IMR-90 (cell line): ENCODE data around the gene CTIF. TPM values are rescaled to one million over a fixed set of nuclear protein-coding genes. Genes with fewer than 3 reads are reported as not detected.

Experiments used
- ATAC-seq: fragments of 200-7000 bp; cut with Tn5 transposase; 2 replicates; pipeline ENCODE4 v1.9.1; 2020; ENCODE audit warnings: low read depth, mild to moderate bottlenecking, moderate library complexity
- BruUV-seq: library from RNA; stranded (reverse); fragments of 400-500 nt; replicated peaks from 2 replicates; lab custom pipeline; 2021; lab: Mats Ljungman, UMichigan
- CTCF ChIA-PET: fragments of 300-600 bp; formaldehyde crosslinking; extraction: SDS; loops from one replicate; lab custom pipeline; 2021; ENCODE audit warnings: antibody characterized with exemption; lab: Yijun Ruan, JAX
- POLR2A ChIA-PET: fragments of 300-600 bp; sonication (Branson Sonifier 250); formaldehyde crosslinking; loops from one replicate; lab custom pipeline; 2022; ENCODE audit warnings: antibody characterized with exemption; ENCODE audit not compliant: unreplicated experiment; lab: Charles Lee
- DNase-seq: peaks from one replicate; pipeline ENCODE4 v3.0.0; 2013
- H2AFZ ChIP-seq: replicated peaks from 2 replicates; pipeline ENCODE3; 2013; ENCODE audit warnings: low read length, mild to moderate bottlenecking; ENCODE audit not compliant: poor library complexity
- H2AK5ac ChIP-seq: 2 replicates; pipeline ENCODE4 v1.6.1; 2013; ENCODE audit warnings: low read depth, low read length, inconsistent platforms
- H2AK9ac ChIP-seq: replicated peaks from 2 replicates; pipeline ENCODE3; 2013; ENCODE audit warnings: mild to moderate bottlenecking, low read depth, low read length, moderate library complexity; ENCODE audit not compliant: poor library complexity
- H2BK120ac ChIP-seq: 2 replicates; pipeline ENCODE4 v1.6.1; 2013; ENCODE audit warnings: low read depth, low read length, inconsistent platforms
- H2BK15ac ChIP-seq: 3 replicates; pipeline ENCODE4 v1.6.1; 2013; ENCODE audit warnings: low read depth, low read length, inconsistent platforms
- H2BK20ac ChIP-seq: 2 replicates; pipeline ENCODE4 v1.6.1; 2013; ENCODE audit warnings: low read depth, mild to moderate bottlenecking, inconsistent platforms, low read length, moderate library complexity
- H2BK5ac ChIP-seq: 2 replicates; pipeline ENCODE4 v1.6.1; 2013; ENCODE audit warnings: mild to moderate bottlenecking, low read depth, low read length, inconsistent platforms; ENCODE audit not compliant: poor library complexity, severe bottlenecking
- H3K14ac ChIP-seq: replicated peaks from 2 replicates; pipeline ENCODE4 v1.6.1; 2013; ENCODE audit warnings: low read depth, low read length, inconsistent platforms
- H3K18ac ChIP-seq: 2 replicates; pipeline ENCODE4 v1.6.1; 2013; ENCODE audit warnings: low read depth, low read length, control low read depth
- H3K23ac ChIP-seq: 2 replicates; pipeline ENCODE4 v1.6.1; 2013; ENCODE audit warnings: low read depth, low read length, inconsistent platforms
- H3K27ac ChIP-seq: 2 replicates; pipeline ENCODE4 v1.5.1; 2013; ENCODE audit warnings: mild to moderate bottlenecking, control low read depth, low read length; ENCODE audit not compliant: insufficient read depth
- H3K27me3 ChIP-seq: 2 replicates; pipeline ENCODE4 v1.6.1; 2013; ENCODE audit warnings: low read length; ENCODE audit not compliant: control insufficient read depth, insufficient read depth
- H3K36me3 ChIP-seq: 2 replicates; pipeline ENCODE4 v1.6.1; 2013; ENCODE audit warnings: low read length, mixed read lengths; ENCODE audit not compliant: control insufficient read depth, insufficient read depth
- H3K4ac ChIP-seq: 2 replicates; pipeline ENCODE4 v1.6.1; 2013; ENCODE audit warnings: low read depth, low read length, inconsistent platforms
- H3K4me1 ChIP-seq: 2 replicates; pipeline ENCODE4 v1.6.1; 2013; ENCODE audit warnings: low read length, mixed read lengths; ENCODE audit not compliant: control insufficient read depth, insufficient read depth
- H3K4me2 ChIP-seq: 2 replicates; pipeline ENCODE4 v1.6.1; 2013; ENCODE audit warnings: low read depth, mild to moderate bottlenecking, control low read depth, low read length, moderate library complexity
- H3K4me3 ChIP-seq: 2 replicates; pipeline ENCODE4 v1.5.1; 2013; ENCODE audit warnings: low read depth, mild to moderate bottlenecking, control low read depth, low read length, moderate library complexity; ENCODE audit not compliant: insufficient read depth
- H3K56ac ChIP-seq: 2 replicates; pipeline ENCODE4 v1.6.1; 2013; ENCODE audit warnings: low read length, inconsistent platforms; ENCODE audit not compliant: insufficient read depth; ENCODE audit errors: extremely low read depth
- H3K79me1 ChIP-seq, 2 experiments: 2 replicates each; pipeline ENCODE4 v1.6.1; 2013; ENCODE audit warnings: low read length in 2 of 2, inconsistent platforms in 1 of 2, low read depth in 1 of 2
- H3K9ac ChIP-seq: 2 replicates; pipeline ENCODE4 v1.6.1; 2013; ENCODE audit warnings: low read depth, low read length, control low read depth
- H3K9me1 ChIP-seq: 2 replicates; pipeline ENCODE4 v1.6.1; 2013; ENCODE audit warnings: low read length, inconsistent platforms; ENCODE audit not compliant: insufficient read depth
- H3K9me3 ChIP-seq: 2 replicates; pipeline ENCODE4 v1.6.1; 2013; ENCODE audit warnings: low read length; ENCODE audit not compliant: control insufficient read depth, insufficient read depth
- H4K20me1 ChIP-seq: 2 replicates; pipeline ENCODE4 v1.6.1; 2013; ENCODE audit warnings: low read length, inconsistent platforms; ENCODE audit not compliant: insufficient read depth
- H4K5ac ChIP-seq: 2 replicates; pipeline ENCODE4 v1.6.1; 2013; ENCODE audit warnings: mild to moderate bottlenecking, low read depth, low read length, control low read depth
- H4K8ac ChIP-seq, 2 experiments: 2 replicates each; pipeline ENCODE4 v1.6.1; 2013; ENCODE audit warnings: low read depth in 2 of 2, low read length in 2 of 2, control low read depth in 1 of 2, inconsistent platforms in 1 of 2
- H4K91ac ChIP-seq: 2 replicates; pipeline ENCODE4 v1.6.1; 2013; ENCODE audit warnings: low read depth, low read length, inconsistent platforms; ENCODE audit not compliant: insufficient read depth
- BHLHE40 ChIP-seq: fragments of 150-350 bp; IDR thresholded peaks from 2 replicates; pipeline ENCODE4 v1.6.1; 2016; ENCODE audit warnings: mild to moderate bottlenecking, low read depth, low read length
- CEBPB ChIP-seq: IDR thresholded peaks from 2 replicates; pipeline ENCODE4 v1.6.1; 2012; ENCODE audit warnings: low read depth, low read length, improper control_type of control experiment
- CHD1 ChIP-seq: IDR thresholded peaks from 2 replicates; pipeline ENCODE4 v1.6.1; 2012; ENCODE audit warnings: low read depth, low read length, improper control_type of control experiment
- ELK1 ChIP-seq: fragments of 150-350 bp; IDR thresholded peaks from 2 replicates; pipeline ENCODE4 v1.6.1; 2016; ENCODE audit warnings: low read depth, mild to moderate bottlenecking, low read length, moderate library complexity, borderline replicate concordance
- MAFK ChIP-seq: IDR thresholded peaks from 2 replicates; pipeline ENCODE4 v1.6.1; 2012; ENCODE audit warnings: low read depth, low read length, improper control_type of control experiment
- MAZ ChIP-seq: IDR thresholded peaks from 2 replicates; pipeline ENCODE4 v1.6.1; 2012; ENCODE audit warnings: low read depth, mild to moderate bottlenecking, low read length, improper control_type of control experiment, moderate library complexity, borderline replicate concordance
- RAD21 ChIP-seq: IDR thresholded peaks from 2 replicates; pipeline ENCODE4 v1.6.1; 2012; ENCODE audit warnings: low read length, improper control_type of control experiment
- RFX5 ChIP-seq: IDR thresholded peaks from 2 replicates; pipeline ENCODE4 v1.8.0; 2012; ENCODE audit warnings: low read depth, mild to moderate bottlenecking, low read length, moderate library complexity
- WGBS, 2 experiments: methylation state at CpG; one replicate each; pipeline versions ENCODE4 v1.1.5 to v1.1.7; 2013; ENCODE audit warnings: missing lambda C conversion rate in 2 of 2; ENCODE audit not compliant: insufficient read length in 1 of 2; ENCODE audit errors: extremely low coverage in 2 of 2; 5-methylcytosine and 5-hydroxymethylcytosine counted together
- dilution Hi-C: fragments of 300-500 bp; cut with HindIII; formaldehyde crosslinking; loops from one replicate; pipeline ENCODE4 v1.14.3; 2018; ENCODE audit warnings: low sequenced_read_pairs; ENCODE audit not compliant: unreplicated experiment
- in situ Hi-C: fragments of 300-500 bp; cut with MboI; formaldehyde crosslinking; loops from 3 replicates; pipeline ENCODE4 v1.14.3; 2019; ENCODE audit warnings: low sequenced_read_pairs, inconsistent platforms, mixed read lengths
- intact Hi-C: fragments of 100-400 bp; cut with micrococcal nuclease; formaldehyde crosslinking; loops from 2 replicates; pipeline ENCODE4 v1.10.0; 2022
- polyA plus RNA-seq, 3 experiments: library from polyadenylated mRNA; depleted of rRNA; stranded (reverse); fragments of >200 nt; gene quantifications; 2 replicates each; pipeline ENCODE4 v1.2.3, GENCODE V29; 2012; ENCODE audit warnings: low replicate concordance in 1 of 3
- total RNA-seq: library from RNA; depleted of rRNA; stranded (reverse); fragments of >200 nt; gene quantifications from 2 replicates; pipeline ENCODE4 v1.2.3, GENCODE V29; 2012

CTIF gene
- total and polyA plus RNA-seq, 2 of the 4 experiments (the other 2 are of a cell fraction) = 25.1 to 57.0 TPM

GRCh38 chr18:48708807-48709206, 170.0 kb downstream of the CTIF start:
- Histone ChIP-seq H2BK120ac (no peak overlapping the region), H3K27ac (no peak overlapping the region), H4K5ac (no peak overlapping the region), H3K27me3 (no peaks in the 10 kb centered on the region), H2AFZ (no peak overlapping the region), H3K4me2 (no peak overlapping the region), H2BK5ac (no peak overlapping the region), H2AK9ac (no peak overlapping the region), H3K4me3 (no peak overlapping the region), H2AK5ac (no peak overlapping the region), H3K56ac (no peak overlapping the region), H2BK20ac (no peak overlapping the region), H4K8ac (no peak overlapping the region), H3K4me1 (0 out of 2 replicates have a peak, but pooled peaks cover 2% of the 10 kb centered on the region), H4K20me1 (peaks cover 71% of the 10 kb centered on the region), H3K18ac (no peak overlapping the region), H3K4ac (no peak overlapping the region), H3K79me1 (peaks cover 55 to 87% of the 10 kb centered on the region in 2 experiments), H3K9ac (no peak overlapping the region), H3K9me1 (peaks cover 27% of the 10 kb centered on the region), H3K9me3 (no peaks in the 10 kb centered on the region), H4K91ac (no peak overlapping the region), H3K14ac (no peak overlapping the region), H3K23ac (no peak overlapping the region), H3K36me3 (peaks cover 41% of the 10 kb centered on the region), H2BK15ac (no peak overlapping the region)
- in situ Hi-C loops = no loop called here
- intact Hi-C loops = no loop called here
- BruUV-seq = no TSS peak
- ChIA-PET CTCF (no interaction called here), POLR2A (no interaction called here)
- WGBS, 2 experiments = no CpG with 5 or more reads among the region's 3 CpGs
- DNase-seq (no peak), ATAC-seq (no peak)
- dilution Hi-C loops = no loop called here
- TF ChIP-seq BHLHE40 = no peak
- no peak for TF ChIP-seq CHD1
- no peak for TF ChIP-seq RFX5
- TF ChIP-seq CEBPB = no peak
- TF ChIP-seq MAZ = no peak
- TF ChIP-seq ELK1 = no peak
- TF ChIP-seq RAD21 = no peak
- TF ChIP-seq MAFK = no peak
